Panc1 (cell line): ENCODE results near the gene TEX264.

ENCODE experiments used
- CTCF ChIP-seq: fragments of 450-650 bp; IDR thresholded peaks from 2 replicates; pipeline ENCODE4 v1.5.1; 2017; ENCODE audit warnings: mild to moderate bottlenecking
- POLR2AphosphoS5 ChIP-seq: IDR thresholded peaks from 2 replicates; pipeline ENCODE4 v1.6.1; 2012; ENCODE audit warnings: mild to moderate bottlenecking, low read depth, low read length, moderate library complexity

DNA sequence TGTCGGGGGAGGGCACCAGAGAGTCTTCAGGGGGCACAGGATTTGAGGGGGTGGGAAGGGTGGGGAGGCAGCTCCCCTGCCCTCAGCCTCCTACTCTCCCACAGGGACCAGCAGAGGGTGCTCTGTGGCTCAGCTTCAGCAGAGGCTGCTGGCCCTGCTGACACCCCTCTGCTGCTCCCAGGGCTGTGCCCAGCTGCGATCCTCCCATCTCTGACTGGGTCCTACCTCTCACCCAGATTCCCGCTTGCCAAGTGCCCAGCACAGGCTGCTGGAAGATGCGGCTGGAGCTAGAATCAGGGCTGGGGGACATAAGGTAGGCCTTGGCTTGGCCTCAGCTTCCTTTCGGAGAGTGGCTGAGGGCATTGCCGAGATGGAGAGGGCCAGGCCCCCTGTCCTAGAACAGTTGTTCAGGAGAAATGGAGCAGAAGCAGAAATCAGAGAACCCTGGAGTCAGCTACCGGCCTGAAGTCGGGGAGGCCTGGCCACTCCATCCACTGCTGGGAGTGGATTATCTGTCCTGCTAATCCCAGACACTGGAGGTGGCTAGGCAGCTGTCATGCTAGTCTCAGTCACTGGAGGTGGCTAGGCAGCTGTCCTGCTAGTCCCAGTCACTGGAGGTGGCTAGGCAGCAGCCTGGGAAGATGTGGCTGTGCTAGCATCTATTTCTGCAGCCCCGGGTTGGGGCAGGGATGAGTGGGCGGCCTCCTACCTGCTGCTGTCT, 39.7 kb downstream of the TEX264 start:
- TF ChIP-seq POLR2AphosphoS5: no peak
- no peak for TF ChIP-seq CTCF
